Right forelimb (tissue), 1 donor: ENCODE measurements around the gene CDC42BPA.
"Not testable (repeated sequence)": the region's sequence is repeated elsewhere in the genome, so short reads cannot be mapped to it uniquely, and the experiment has no call there.

Experiments
- DNase-seq: peaks from one replicate; pipeline ENCODE4 v3.0.0-alpha.2; 2018

The CDC42BPA gene

DNA sequence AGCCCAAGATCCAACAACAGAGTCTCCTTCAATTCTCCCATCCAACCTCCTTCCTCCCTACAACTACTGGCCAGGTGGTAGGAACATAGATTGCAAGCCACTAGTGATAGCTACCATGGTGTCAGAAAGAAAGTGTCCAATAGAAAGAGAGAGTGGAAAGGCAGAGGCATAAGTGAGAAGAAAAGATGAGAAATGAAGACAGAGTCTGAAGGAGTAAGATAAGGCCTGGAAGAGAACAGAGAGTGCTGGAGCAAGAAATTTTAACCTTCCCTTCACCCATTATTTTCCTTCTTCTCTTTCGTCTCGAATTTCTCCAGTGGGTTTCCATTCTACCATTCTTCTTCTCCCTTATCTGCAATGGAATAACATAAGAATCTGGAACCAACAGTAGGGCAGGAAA lies 57.9 kb downstream of the CDC42BPA start:
- DNase-seq, result no peak

DNA sequence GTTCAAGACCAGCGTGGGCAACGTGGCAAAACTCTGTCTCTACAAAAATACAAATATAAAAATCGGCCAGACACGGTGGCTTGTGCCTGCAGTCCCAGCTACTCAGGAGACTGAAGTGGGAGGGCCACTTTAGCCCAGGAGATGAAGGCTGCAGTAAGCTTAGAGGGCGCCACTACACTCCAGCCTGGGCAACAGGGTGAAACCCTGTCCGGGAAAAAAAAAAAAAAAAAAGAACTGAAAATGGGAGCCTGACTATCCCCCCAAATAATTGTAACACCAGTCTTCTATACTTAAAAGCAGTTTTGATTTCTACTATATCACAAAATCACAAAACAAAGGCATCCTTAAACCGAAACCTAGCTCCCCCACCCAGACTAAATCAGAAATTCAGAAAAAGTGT lies 60.3 kb downstream of the CDC42BPA start:
- DNase-seq, result no peak

DNA sequence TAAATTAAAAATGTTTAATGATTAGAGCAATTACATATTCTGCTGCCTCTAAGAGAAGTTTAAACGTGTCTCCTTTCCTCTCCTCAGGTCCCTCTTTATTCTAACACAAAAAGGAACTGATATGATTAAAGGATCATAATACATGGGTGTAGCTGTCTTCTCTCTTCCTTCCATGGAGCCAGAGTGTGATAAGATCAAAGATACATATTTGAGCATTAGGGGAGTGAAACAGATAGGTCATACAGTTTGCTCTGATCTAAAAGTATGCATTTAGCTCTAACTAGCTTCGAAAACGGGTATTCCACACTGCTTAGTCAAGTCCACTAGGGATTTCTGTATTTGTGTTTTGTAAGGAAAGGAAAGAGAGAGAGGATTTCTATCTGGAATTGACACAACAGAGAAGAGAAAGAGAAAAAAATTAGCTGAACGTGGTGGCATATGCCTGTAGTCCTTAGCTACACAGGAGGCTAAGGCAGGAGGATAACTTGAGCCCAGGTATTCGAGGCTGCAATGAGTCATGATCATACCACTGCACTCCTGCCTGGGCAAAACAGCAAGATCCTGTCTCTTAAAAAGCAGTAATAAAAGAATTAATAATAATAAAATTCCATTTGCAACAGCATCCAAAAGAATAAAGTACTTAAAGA lies 63.1 kb downstream of the CDC42BPA start:
- DNase-seq, result no peak

DNA sequence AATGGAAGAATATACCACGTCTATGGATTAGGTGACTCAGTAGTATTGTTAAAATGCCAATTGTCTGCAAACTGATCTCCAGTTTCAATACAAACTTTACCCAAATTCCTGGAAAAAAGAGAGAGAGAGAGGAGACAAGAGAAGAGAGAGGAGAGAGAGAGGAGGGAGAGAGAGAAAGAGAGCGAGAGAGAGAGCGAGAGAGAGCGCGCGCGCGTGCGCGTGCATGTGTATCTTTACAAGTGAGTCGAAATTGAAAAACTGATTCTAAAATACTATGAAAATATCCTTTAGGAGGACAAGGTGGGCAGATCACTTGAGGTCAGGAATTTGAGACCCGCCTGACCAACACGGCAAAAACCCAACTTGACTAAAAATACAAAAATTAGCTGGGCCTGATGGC lies 65.2 kb downstream of the CDC42BPA start:
- DNase-seq, result no peak

DNA sequence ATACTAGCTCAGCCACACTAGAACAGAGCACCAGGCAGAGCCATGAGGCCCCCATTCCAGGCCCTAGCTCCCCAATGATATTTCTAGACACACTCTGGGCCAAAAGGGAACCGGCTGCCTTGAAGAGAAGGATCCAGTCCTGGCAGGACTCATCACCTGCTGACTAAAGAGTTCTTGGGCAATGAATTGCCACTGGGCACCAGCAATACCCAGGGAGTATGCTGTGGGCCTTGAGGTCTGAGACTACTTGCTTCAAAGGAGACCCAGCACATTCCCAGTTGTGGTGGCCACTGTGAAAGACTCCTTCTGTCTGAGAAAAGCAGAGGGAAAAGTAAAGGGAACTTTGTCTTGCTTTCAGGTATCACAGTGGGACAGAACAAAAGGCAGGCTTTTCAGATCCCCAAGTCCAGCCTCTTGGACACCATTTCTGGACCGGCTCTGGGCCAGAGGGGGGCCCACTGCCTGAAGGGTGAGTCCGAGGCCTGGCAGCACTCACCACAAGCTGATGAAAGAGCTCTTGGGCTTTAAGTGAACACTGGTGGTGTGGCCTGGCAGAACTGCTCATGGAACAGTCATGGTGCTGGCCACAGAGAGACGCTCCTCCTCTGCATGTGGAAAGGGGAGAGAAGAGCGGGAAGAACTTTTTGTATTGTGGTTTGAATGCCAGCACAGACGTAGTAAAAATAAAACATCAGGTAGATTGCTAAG lies 72.5 kb downstream of the CDC42BPA start:
- no peak for DNase-seq

DNA sequence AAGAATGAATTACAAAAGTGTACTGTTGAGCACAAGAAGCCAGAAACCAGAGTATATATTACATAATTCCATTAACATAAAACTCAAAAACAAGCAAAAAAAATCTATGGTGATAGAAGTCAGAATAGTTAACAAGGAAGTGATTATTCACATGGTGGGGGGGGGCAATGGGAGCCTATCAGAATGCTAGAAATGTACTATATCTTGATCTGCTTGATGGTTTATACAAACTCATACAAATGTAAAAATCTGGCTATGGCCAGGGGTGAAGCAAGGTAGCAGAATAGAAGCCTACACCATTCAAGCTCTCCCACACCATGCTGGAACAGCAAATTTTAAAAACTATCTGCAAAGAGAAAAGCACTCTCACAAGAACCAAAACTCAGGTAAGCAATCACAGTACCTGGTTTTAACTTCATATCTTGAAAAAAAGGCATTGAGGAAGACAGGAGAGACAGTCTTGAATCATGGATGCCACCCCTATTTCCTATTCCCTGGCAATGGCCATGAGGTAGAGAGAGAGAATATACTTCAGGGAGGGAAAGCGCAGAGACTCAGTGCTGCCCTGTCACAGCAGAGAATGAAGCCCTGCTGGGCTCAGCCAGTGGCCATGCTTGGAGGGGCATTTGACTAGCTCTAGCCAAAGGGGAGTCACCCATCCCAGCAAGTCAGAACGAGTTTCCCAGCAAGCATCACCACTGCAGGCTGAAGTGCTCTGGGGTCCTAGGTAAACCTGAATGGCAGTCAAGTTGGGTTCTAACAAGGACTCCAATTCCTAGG lies 73.8 kb downstream of the CDC42BPA start:
- DNase-seq, result no peak

DNA sequence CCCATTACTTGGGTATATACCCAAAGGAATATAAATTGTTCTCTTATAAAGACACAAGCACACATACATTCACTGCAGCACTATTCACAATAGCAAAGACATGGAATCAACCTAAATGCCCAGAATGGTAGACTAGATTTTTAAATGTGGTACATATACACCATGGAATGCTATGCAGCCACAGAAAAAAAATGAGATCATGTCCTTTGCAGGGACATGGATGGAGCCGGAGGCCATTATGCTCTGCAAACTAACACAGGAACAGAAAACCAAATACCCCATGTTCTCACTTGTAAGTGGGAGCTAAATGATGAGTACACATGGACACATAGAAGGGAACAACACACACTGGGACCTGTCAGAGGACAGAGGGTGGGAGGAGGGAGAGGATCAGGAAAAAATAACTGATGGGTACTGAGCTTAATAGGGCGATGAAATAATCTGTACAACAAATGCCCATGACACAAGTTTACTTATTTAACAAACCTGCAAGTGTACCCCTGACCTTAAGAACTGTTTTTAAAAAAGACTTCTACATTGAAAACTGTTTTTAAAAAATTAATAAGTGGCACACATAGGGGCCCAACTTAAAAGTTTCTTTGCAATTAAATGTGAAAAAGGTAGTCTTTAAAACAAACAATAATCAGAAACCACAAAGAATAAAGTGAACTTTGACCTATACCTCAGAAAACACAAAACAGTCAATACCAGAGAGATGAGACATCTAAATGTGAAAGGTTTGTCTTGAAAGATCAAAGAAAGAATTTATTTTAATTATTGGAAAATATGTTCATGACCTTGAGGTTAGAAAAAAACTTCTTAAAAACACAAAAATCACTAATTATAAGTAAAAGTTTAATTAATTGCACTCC lies 75.2 kb downstream of the CDC42BPA start:
- DNase-seq, result no peak

DNA sequence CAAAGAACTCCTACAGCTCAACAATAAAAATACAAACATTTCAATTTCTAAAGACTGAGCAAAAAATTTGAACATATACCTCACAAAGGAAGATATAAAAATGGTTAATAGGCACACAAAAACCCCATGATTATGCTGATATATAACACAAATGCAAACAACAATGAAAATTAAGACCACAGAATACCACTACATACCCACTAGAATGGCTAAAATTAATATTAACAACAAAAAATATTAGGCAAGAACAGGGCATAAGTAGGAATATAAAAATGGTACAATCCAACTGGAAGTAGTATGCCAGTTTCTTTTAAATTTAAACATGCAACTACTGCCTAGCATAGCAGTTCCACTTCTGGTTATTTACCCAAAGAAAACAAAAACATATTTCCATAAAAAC lies 77.3 kb downstream of the CDC42BPA start:
- no peak for DNase-seq

DNA sequence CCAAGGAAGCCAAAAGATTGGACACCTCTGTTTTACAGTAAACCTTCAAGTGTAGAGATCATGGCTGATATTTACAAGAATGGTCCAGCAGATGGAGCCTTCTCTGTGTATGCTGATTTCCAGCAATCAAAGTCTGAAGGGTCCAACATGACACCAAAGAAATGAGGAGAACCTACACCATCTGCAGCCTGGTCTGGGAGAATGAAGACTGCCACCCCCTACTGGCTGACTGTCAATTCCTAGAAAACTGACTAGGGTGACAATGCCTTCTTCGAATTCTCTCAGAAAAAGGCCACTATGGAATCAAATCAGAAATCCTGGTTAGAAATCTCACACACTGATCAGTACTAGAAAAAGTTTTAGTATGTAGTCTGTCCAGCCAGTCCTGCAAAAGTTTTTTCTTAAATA lies 83.3 kb downstream of the CDC42BPA start:
- no peak for DNase-seq

DNA sequence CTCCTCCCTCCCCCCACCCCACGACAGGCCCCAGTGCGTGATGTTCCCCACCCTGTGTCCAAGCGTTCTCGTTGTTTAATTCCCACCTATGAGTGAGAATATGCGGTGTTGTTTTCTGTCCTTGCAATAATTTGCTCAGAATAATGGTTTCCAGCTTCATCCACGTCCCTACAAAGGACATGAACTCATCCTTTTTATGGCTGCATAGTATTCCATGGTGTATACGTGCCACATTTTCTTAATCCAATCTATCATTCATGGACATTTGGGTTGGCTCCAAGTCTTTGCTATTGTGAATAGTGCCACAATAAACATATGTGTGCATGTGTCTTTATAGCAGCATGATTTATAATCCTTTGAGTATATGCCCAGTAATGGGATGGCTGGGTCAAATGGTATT lies 87.2 kb downstream of the CDC42BPA start:
- not testable (repeated sequence) for DNase-seq

DNA sequence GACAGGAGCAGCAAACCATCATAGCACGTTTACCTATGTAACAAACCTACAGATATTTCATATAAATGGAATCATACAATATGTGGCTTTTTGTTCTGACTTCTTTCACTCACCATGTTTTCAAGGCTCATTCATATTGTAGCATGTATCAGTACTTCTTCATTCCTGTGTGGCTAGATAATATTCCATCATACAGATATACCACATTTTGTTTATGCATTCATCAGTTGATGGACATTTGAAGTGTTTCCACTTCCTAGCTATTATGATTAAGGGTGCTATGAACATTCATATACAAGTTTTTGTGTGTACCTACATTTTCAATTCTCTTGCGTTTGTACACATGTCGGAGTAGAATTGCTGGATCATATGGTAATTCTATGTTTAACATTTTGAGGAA lies 90.1 kb downstream of the CDC42BPA start:
- no peak for DNase-seq

DNA sequence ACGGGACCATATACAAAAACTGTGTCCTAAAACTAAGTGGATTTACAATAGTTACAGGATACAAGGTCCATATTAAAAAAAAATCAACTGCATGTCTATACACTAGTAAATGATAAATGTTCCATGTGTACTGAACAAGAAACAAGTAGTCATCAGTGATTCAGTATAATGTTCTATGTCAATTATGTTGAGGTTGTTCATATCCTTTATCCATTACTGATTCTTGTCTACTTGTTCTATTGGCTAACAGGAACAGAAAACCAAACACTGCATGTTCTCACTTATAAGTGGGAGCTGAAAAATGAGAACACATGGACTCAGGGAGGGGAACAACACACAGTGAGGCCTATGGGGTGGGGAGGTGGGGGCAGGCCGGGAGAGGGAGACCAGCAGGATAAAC lies 90.5 kb downstream of the CDC42BPA start:
- no peak for DNase-seq

DNA sequence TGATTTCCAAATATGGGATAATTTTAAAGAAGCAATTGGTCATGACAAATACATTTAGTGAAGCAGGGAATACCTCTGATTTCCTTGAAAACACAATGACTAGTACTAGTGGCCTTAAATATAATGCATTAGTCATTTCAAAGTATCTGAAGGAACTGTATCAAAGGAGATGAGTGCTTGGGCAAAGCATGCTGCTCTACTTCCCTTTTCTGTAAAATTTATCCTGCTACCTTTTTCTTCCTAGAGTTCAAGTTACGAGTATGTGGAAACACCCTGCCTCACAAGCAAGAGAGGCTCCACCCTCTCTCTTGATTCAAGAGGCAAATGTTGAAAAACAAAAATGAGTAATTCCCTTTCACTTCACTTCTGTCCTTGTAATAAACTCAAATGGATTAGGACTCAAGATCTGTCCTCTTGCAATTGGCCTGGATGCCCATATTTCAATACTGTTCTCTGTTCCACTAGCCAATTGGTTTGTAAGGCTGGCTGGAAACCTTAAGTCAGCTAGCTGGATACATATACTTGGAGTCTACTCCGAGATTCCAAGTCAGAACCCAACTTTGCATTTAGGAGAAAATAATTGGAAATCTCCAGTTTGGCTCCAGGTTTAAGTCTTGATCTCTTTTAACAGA lies 92.5 kb downstream of the CDC42BPA start:
- no peak for DNase-seq

DNA sequence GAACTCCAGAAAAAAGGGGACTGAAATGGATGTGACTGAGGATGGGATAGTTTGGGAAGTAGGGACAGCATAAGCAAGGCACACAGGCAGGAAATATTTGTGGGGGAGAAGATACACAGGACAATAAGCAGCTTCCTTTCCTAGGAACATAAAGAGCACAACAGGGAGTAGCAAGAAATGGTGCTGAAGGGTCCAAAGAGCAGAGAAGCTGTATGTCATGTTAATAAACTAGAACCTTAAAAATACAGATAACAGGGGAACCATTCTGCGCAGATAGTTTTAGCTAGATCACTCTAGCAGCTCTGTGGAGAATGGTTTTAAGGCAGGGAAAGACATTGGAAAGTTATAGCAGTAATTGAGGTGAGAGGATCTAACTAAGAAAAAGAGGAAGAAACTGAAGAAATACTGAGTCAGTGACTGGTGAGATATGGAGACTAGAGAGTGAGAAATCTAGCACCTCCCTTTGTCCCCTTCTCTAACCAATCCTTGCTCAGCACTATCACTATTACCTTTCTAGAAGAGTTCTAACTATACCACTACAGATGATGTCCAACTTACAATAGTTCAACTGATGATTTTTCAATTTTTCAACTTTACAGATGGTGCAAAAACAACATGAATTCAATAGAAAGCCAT lies 95.0 kb downstream of the CDC42BPA start:
- no peak for DNase-seq

DNA sequence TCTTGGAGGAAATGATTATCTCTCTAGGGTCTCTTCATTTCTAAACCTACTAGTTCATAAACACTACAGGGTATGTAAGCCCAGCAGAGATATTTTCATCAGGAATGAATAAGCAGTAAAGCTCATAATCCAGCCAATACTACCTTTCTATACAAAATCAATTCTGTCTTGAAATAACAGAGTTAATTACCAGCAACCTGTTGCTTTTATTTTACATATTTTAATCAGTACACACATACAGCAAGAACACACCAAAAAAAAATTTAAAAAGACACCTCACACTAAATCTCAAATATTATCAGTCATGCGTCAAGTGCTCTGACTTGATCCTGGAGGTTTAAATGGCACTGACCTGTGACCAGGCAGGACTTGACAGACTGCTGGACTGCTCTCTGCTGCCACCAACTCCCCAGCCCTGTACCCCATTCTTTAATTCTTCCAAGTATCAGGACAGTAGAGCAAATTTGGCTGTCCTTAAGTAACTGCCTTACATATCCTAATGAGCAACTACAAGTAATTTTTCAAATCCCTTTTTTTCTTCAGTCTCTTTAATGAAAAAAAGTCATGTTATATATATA lies 98.5 kb downstream of the CDC42BPA start:
- DNase-seq, result no peak

DNA sequence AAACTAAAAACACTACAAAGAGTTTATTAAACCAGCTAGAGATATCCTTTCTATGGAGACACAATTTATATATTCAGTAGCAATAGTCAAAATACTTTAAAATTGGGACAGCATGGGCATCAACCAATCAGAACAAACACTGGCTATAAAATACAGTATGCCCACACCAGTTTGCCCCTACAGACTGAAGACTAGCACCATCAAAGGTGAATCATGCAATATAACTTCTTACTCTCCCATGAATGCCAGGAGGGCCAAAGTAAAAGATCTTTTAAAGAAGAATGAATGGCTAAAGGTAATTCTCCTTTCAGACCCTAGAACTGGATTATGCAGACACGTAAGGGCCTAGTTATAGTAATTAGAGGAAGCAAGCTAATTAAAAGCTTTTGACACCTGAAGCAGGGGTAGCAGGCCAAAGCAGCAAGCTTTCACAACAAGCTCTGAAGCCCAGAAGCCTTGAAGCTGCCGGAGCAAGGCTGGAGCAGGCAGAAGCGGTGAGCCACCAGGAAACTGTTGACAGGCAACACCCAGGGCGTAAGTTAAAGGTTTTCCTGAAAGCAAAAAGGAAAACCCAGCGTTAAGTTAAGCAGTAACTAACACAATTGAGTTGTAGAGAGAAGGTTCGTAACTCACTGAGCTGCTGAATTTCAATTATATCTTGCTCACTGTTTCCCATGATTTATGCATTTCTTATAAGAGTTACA lies 99.3 kb downstream of the CDC42BPA start:
- no peak for DNase-seq

DNA sequence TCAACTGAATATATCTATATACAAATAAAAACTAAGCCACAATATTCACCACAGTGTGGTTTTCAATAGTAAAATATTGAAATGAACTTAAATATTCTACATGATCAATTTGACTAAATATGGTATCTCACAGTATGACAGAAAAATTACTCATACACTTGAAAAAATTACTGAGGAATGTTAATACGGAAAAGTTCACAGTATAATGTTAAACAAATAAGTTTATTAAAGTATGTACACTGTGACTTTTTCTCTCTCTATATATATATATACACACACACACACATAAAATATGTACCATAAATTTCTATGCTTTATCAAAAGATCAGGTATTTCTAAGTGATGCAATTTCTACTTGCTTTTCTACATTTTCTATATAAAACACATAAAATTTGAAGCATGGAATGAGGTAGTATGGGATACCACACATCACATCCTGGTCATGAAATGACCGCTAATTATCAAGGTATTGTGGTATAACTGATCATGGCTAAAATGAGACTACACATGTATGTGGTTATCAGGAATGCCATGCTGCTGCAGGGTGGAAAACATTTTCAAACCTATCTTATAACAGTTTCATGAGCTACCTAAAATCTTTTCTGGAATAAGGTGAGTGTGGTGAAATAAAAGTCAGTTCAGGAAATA lies 102.3 kb downstream of the CDC42BPA start:
- DNase-seq, result no peak

DNA sequence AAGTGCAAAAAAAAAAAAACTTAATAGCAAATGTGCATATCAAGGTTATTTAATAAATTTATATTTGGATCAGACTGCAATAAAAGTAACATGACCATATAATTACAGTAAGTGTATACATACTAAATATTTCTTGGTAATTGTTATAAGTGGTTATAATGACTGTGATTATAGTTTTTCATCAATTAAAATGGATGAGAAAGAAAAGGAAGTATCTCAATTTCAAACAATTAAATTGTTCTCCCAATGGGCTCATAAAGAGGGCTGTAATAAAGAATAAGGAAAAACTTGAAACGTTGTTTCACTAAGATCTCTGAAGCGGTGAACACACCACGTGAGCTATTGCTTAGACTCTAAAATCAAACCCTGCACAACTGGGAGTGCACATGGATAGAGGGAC lies 104.1 kb downstream of the CDC42BPA start:
- no peak for DNase-seq

DNA sequence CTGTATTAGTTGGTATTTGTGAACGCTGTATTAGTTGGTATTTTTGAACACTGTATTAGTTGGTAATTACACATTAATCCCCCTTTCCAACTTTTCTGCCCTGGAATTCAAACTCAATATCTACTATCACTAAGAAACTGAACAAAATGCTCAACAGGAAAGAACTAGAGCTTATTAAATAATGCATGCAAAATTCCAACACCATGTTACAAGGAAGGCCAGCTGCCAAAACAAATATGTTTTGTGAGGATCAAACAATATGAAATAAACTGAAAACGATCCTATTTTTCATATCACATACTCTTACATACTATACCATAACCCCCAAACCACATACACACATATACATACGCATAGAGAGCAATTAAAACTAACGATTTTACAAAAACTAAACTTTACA lies 104.9 kb downstream of the CDC42BPA start:
- DNase-seq, result no peak

DNA sequence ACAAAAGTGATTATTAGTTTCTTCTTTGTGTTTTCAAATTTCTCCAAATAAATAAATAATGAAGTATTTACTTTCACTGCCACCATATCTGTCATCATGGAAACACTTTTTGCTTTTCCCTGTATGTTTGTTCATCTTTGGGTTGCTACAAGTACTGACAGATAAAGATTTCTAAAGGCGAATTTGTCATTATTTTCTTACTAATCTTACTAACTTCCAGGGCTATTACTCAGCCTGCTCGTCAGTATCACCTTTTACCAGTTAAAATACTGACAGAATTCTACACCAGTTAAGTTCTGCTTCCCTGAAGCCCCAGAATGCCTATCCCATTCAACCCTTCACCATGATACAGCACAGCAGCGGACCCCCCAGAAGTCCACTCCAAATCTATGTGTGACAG lies 106.1 kb downstream of the CDC42BPA start:
- DNase-seq, result no peak

DNA sequence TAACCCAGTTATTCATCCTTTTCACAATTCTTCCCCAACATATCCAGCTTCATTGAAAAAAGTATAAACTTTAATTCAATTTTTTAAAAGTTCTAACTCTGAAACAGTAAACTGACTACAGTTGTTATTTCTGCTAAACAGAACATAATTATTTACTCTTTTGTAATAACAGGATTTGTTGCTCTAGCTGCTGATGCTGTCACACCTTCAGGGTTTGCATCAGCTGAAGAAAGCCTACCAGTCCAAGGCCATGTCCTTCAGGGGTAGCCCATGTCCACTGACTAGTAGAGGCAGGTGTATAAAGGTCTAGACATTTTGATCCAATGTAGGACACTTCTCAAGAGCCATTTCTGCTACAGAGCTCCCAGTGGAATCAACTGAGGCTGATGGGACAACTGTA lies 107.7 kb downstream of the CDC42BPA start:
- DNase-seq, result no peak
